ENCODE measurements around the gene STIM1.

The STIM1 gene

GRCh38 chr11:3891751-3892150 lies 36.3 kb downstream of the STIM1 start:
- H2AFZ ChIP-seq (ENCODE audit: low read depth, low read length): no peak overlapping the region
- peaks cover 49% of the 10 kb centered on the region for H3K4me1 ChIP-seq (ENCODE audit: insufficient read depth, low read length)
- DNase-seq: no peak
- peaks cover 77% of the 10 kb centered on the region for H3K79me2 ChIP-seq (ENCODE audit: insufficient read depth, low read length)
- H3K36me3 ChIP-seq (ENCODE audit: insufficient read depth, low read length): no peaks in the 10 kb centered on the region
- H3K9ac ChIP-seq (ENCODE audit: low read depth, low read length): no peak overlapping the region
- H4K20me1 ChIP-seq (ENCODE audit: insufficient read depth, low read length): peaks cover 4% of the 10 kb centered on the region; the same call in 1 of the 2 replicates
- H3K27me3 ChIP-seq (ENCODE audit: insufficient read depth, low read length, poor library complexity): no peaks in the 10 kb centered on the region
- ATAC-seq (ENCODE audit: insufficient read depth, low read depth): no peak
- no peak for TF ChIP-seq EZH2 (IDR thresholded peaks at IDR 0.05; ENCODE audit: borderline replicate concordance, low read depth, low read length, severe bottlenecking)
- TF ChIP-seq, protein P1, sequence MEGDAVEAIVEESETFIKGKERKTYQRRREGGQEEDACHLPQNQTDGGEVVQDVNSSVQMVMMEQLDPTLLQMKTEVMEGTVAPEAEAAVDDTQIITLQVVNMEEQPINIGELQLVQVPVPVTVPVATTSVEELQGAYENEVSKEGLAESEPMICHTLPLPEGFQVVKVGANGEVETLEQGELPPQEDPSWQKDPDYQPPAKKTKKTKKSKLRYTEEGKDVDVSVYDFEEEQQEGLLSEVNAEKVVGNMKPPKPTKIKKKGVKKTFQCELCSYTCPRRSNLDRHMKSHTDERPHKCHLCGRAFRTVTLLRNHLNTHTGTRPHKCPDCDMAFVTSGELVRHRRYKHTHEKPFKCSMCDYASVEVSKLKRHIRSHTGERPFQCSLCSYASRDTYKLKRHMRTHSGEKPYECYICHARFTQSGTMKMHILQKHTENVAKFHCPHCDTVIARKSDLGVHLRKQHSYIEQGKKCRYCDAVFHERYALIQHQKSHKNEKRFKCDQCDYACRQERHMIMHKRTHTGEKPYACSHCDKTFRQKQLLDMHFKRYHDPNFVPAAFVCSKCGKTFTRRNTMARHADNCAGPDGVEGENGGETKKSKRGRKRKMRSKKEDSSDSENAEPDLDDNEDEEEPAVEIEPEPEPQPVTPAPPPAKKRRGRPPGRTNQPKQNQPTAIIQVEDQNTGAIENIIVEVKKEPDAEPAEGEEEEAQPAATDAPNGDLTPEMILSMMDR (IDR thresholded peaks at IDR 0.05; ENCODE audit: borderline replicate concordance, extremely low read depth, low read length, poor library complexity, severe bottlenecking): no peak
- H3K9me3 ChIP-seq (ENCODE audit: insufficient read depth, low read length, severe bottlenecking): no peaks in the 10 kb centered on the region
- no peak overlapping the region for H3K4me2 ChIP-seq (ENCODE audit: insufficient read depth, low read length)
- H3K4me3 ChIP-seq (ENCODE audit: low read depth in 1 of 2, low read length in 2 of 2): no peak overlapping the region
- H3K27ac ChIP-seq (ENCODE audit: low read length): no peak overlapping the region

GRCh38 chr11:3892156-3892555 lies 36.7 kb downstream of the STIM1 start:
- H3K79me2 ChIP-seq (ENCODE audit: insufficient read depth, low read length): peaks cover 77% of the 10 kb centered on the region
- DNase-seq (no peak), ATAC-seq (ENCODE audit: insufficient read depth, low read depth) (no peak)
- peak overlapping the region; percentile 52; the same call in 1 of the 2 replicates for H3K27ac ChIP-seq (ENCODE audit: low read length)
- TF ChIP-seq, protein P1 (IDR thresholded peaks at IDR 0.05; ENCODE audit: borderline replicate concordance, extremely low read depth, low read length, poor library complexity, severe bottlenecking): no peak
- no peak for TF ChIP-seq EZH2 (IDR thresholded peaks at IDR 0.05; ENCODE audit: borderline replicate concordance, low read depth, low read length, severe bottlenecking)
- peaks cover 49% of the 10 kb centered on the region for H3K4me1 ChIP-seq (ENCODE audit: insufficient read depth, low read length)
- no peak overlapping the region for H2AFZ ChIP-seq (ENCODE audit: low read depth, low read length)
- no peak overlapping the region for H3K4me2 ChIP-seq (ENCODE audit: insufficient read depth, low read length)
- no peak overlapping the region for H3K9ac ChIP-seq (ENCODE audit: low read depth, low read length)
- no peaks in the 10 kb centered on the region for H3K27me3 ChIP-seq (ENCODE audit: insufficient read depth, low read length, poor library complexity)
- no peaks in the 10 kb centered on the region for H3K36me3 ChIP-seq (ENCODE audit: insufficient read depth, low read length)
- H4K20me1 ChIP-seq (ENCODE audit: insufficient read depth, low read length): 0 out of 2 replicates have a peak, but pooled peaks cover 4% of the 10 kb centered on the region
- no peak overlapping the region for H3K4me3 ChIP-seq (ENCODE audit: low read depth in 1 of 2, low read length in 2 of 2)
- no peaks in the 10 kb centered on the region for H3K9me3 ChIP-seq (ENCODE audit: insufficient read depth, low read length, severe bottlenecking)

DNA sequence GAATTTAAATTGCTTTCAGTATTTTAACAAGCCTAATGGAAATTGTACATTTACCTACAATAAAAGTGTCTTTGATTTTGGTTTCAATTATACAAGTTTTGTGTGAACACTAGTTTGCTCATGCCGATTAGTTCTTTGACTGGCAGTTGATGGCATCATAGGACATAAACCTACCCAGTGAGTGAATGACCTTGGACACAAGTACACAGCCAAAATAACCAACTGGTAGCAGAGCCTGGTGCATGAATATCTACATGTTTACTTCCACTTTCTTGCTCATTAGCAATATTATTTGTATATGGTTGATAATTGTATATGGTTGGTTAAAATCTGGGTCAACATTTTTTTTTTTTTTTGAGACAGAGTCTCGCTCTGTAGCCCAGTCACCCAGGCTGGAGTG lies 37.8 kb downstream of the STIM1 start:
- TF ChIP-seq EZH2 (IDR thresholded peaks at IDR 0.05; ENCODE audit: borderline replicate concordance, low read depth, low read length, severe bottlenecking): no peak
- TF ChIP-seq, protein P1 (IDR thresholded peaks at IDR 0.05; ENCODE audit: borderline replicate concordance, extremely low read depth, low read length, poor library complexity, severe bottlenecking): no peak
- Histone ChIP-seq H3K9me3 (ENCODE audit: insufficient read depth, low read length, severe bottlenecking) (no peaks in the 10 kb centered on the region), H3K4me1 (ENCODE audit: insufficient read depth, low read length) (peaks cover 49% of the 10 kb centered on the region), H3K4me2 (ENCODE audit: insufficient read depth, low read length) (peak overlapping the region; percentile 49), H3K27ac (ENCODE audit: low read length) (peak overlapping the region; percentile 75), H3K4me3 (ENCODE audit: low read depth in 1 of 2, low read length in 2 of 2) (no peak overlapping the region), H3K79me2 (ENCODE audit: insufficient read depth, low read length) (peaks cover 68% of the 10 kb centered on the region), H3K27me3 (ENCODE audit: insufficient read depth, low read length, poor library complexity) (no peaks in the 10 kb centered on the region), H2AFZ (ENCODE audit: low read depth, low read length) (no peak overlapping the region), H3K9ac (ENCODE audit: low read depth, low read length) (0 out of 2 replicates have a peak overlapping the region, but pooled peaks have one; percentile 29), H4K20me1 (ENCODE audit: insufficient read depth, low read length) (0 out of 2 replicates have a peak, but pooled peaks cover 4% of the 10 kb centered on the region), H3K36me3 (ENCODE audit: insufficient read depth, low read length) (no peaks in the 10 kb centered on the region)
- ATAC-seq (ENCODE audit: insufficient read depth, low read depth): no peak
- no peak for DNase-seq

Data from DND-41 (cell line).